Testis (tissue), 3 donors: ENCODE measurements around the gene FGA. TPM values are rescaled to one million over a fixed set of nuclear protein-coding genes. Genes with fewer than 3 reads are reported as not detected.
"Not testable (repeated sequence)": the region's sequence is repeated elsewhere in the genome, so short reads cannot be mapped to it uniquely, and the experiment has no call there.

ENCODE experiments used
- DNase-seq: peaks from one replicate; pipeline ENCODE4 v3.0.0-alpha.2; 2019
- H3K27ac ChIP-seq, 2 donors: fragments of 200-600 bp; sonication (generic); one replicate each; pipeline ENCODE4 v1.5.1; 2019
- H3K27me3 ChIP-seq: fragments of 200-600 bp; sonication (generic); one replicate; pipeline ENCODE4 v1.5.1; 2019
- H3K36me3 ChIP-seq: fragments of 200-600 bp; sonication (generic); one replicate; pipeline ENCODE4 v1.5.1; 2017; ENCODE audit warnings: low read depth; ENCODE audit errors: missing control alignments
- H3K4me1 ChIP-seq: fragments of 200-600 bp; sonication (generic); one replicate; pipeline ENCODE4 v1.5.1; 2019
- H3K4me3 ChIP-seq, 2 donors: fragments of 200-600 bp; sonication (generic); one replicate each; pipeline ENCODE4 v1.5.1; 2017 to 2019
- H3K9me3 ChIP-seq: fragments of 200-600 bp; sonication (generic); one replicate; pipeline ENCODE4 v1.5.1; 2017
- CTCF ChIP-seq, 3 experiments: fragments of 450-650 bp in 2 of 3; fragments of 200-600 bp in 1 of 3; sonication (generic) in 1 of 3; IDR thresholded peaks; one replicate each; pipeline ENCODE4 v1.5.1; 2016 to 2019; ENCODE audit warnings: antibody characterized with exemption in 3 of 3, mild to moderate bottlenecking in 2 of 3, moderate library complexity in 1 of 3
- POLR2A ChIP-seq: fragments of 450-650 bp; IDR thresholded peaks from one replicate; pipeline ENCODE4 v1.6.1; 2017; ENCODE audit warnings: antibody characterized with exemption, mild to moderate bottlenecking, moderate library complexity
- WGBS, 2 donors: methylation state at CpG; one replicate each; pipeline ENCODE4 v1.1.5; 2018; 5-methylcytosine and 5-hydroxymethylcytosine counted together
- intact Hi-C: fragments of 100-400 bp; cut with DNase I; formaldehyde crosslinking; loops from one replicate; pipeline ENCODE4 v1.15.1; 2023; ENCODE audit warnings: low total_unique reads
- polyA plus RNA-seq: library from polyadenylated mRNA; stranded (reverse); fragments of 350-450 nt; fragmentation: Illumina TruSeq; extraction: RNeasy Lipid Tissue Mini Kit (QIAGEN cat#74804); gene quantifications from one replicate; pipeline ENCODE4 v1.2.3, GENCODE V29; 2014; ENCODE audit warnings: low read depth, low replicate concordance; ENCODE audit not compliant: insufficient read depth
- total RNA-seq, 2 donors: library from RNA; depleted of rRNA; stranded (reverse); fragments of >200 nt; gene quantifications; one replicate each; pipeline ENCODE4 v1.2.3, GENCODE V29; 2016

Gene FGA
- total and polyA plus RNA-seq, 3 donors from 2014 or later = 1.1 to 9.1 (median 1.4) TPM

- TF ChIP-seq POLR2A = no peak
- H3K27me3 ChIP-seq = no peaks in the 10 kb centered on the region
- H3K4me1 ChIP-seq = no peaks in the 10 kb centered on the region
- H3K27ac ChIP-seq = no peak overlapping the region
- H3K36me3 ChIP-seq = no peaks in the 10 kb centered on the region
- intact Hi-C loops = no loop called here
- H3K9me3 ChIP-seq = no peaks in the 10 kb centered on the region
- no peak overlapping the region for H3K4me3 ChIP-seq
- no peak for DNase-seq
Observed at GRCh38 chr4:154595807-154596206, 5.3 kb upstream of the FGA start.

GRCh38 chr4:154594343-154594742 lies 3.8 kb upstream of the FGA start:
- H3K9me3 ChIP-seq, H3K36me3 ChIP-seq, intact Hi-C loops, H3K27ac ChIP-seq, DNase-seq, H3K4me3 ChIP-seq, H3K4me1 ChIP-seq, H3K27me3 ChIP-seq: not testable (repeated sequence)
- WGBS, 2 donors = 91% methylated on average over 3 of the region's 3 CpGs

- no peak overlapping the region for H3K4me3 ChIP-seq
- H3K27ac ChIP-seq = no peak overlapping the region
- no peak for TF ChIP-seq POLR2A
- TF ChIP-seq CTCF (IDR thresholded peaks at IDR 0.05) = no peak
- intact Hi-C loops = no loop called here
- WGBS, 2 donors = 64 to 73% methylated on average over 2 of the region's 2 CpGs
- DNase-seq = no peak
- no peaks in the 10 kb centered on the region for H3K36me3 ChIP-seq
- no peaks in the 10 kb centered on the region for H3K9me3 ChIP-seq
- no peaks in the 10 kb centered on the region for H3K27me3 ChIP-seq
- H3K4me1 ChIP-seq = no peaks in the 10 kb centered on the region
Observed at GRCh38 chr4:154593868-154594267, 3.3 kb upstream of the FGA start.

- no peaks in the 10 kb centered on the region for H3K27me3 ChIP-seq
- intact Hi-C loops = no loop called here
- no peaks in the 10 kb centered on the region for H3K36me3 ChIP-seq
- no peak overlapping the region for H3K27ac ChIP-seq
- DNase-seq = no peak
- 84 to 85% methylated on average over 3 of the region's 3 CpGs for WGBS, 2 donors
- TF ChIP-seq CTCF (IDR thresholded peaks at IDR 0.05) (no peak), POLR2A (no peak)
- H3K4me1 ChIP-seq = no peaks in the 10 kb centered on the region
- no peaks in the 10 kb centered on the region for H3K9me3 ChIP-seq
- H3K4me3 ChIP-seq = no peak overlapping the region
Observed at GRCh38 chr4:154591890-154592289, 1.3 kb upstream of the FGA start.

- Histone ChIP-seq H3K4me3 (no peak overlapping the region), H3K9me3 (no peaks in the 10 kb centered on the region), H3K36me3 (no peaks in the 10 kb centered on the region), H3K27me3 (no peaks in the 10 kb centered on the region), H3K4me1 (no peaks in the 10 kb centered on the region), H3K27ac (no peak overlapping the region)
- no peak for DNase-seq
- TF ChIP-seq CTCF (IDR thresholded peaks at IDR 0.05) (no peak), POLR2A (no peak)
- intact Hi-C loops = no loop called here
- WGBS, 2 donors = 60 to 73% methylated on average over 7 of the region's 7 CpGs
Observed at GRCh38 chr4:154589296-154590197, 995 bp downstream of the FGA start.

- TF ChIP-seq CTCF (IDR thresholded peaks at IDR 0.05) (no peak), POLR2A (no peak)
- H3K4me3 ChIP-seq = no peak overlapping the region
- 91 to 92% methylated on average over 2 of the region's 2 CpGs for WGBS, 2 donors
- no peaks in the 10 kb centered on the region for H3K36me3 ChIP-seq
- no peaks in the 10 kb centered on the region for H3K9me3 ChIP-seq
- no peak for DNase-seq
- no peaks in the 10 kb centered on the region for H3K27me3 ChIP-seq
- H3K4me1 ChIP-seq = no peaks in the 10 kb centered on the region
- no peak overlapping the region for H3K27ac ChIP-seq
- intact Hi-C loops = no loop called here
Observed at GRCh38 chr4:154588198-154588597, 2.3 kb downstream of the FGA start.
